Middle frontal gyrus (tissue), 1 donor: ENCODE data around the gene GPR87.

Experiments
- DNase-seq: peaks from one replicate; pipeline ENCODE4 v3.0.0-alpha.2; 2015; ENCODE audit warnings: low spot score; ENCODE audit errors: extremely low spot score

Gene GPR87

DNA sequence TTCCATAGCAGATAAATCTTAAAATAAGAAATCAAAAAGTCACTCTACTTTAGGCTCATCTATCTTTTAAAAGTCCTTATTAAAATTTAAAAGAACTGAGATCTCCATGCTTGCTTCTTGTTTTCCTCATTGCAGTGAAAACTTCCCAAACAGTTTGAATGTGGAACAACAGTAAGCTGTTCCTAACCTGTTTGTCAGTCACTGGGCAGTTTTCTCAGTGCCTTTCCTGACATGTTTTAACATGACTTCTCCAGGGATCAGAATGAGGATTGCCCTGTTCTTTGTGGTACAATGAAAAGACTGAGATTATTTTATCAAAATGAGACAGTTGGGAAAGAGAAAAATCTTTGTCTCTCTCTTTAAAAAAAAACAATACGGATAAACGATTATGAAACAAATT lies 774 bp downstream of the GPR87 start:
- DNase-seq: no peak

DNA sequence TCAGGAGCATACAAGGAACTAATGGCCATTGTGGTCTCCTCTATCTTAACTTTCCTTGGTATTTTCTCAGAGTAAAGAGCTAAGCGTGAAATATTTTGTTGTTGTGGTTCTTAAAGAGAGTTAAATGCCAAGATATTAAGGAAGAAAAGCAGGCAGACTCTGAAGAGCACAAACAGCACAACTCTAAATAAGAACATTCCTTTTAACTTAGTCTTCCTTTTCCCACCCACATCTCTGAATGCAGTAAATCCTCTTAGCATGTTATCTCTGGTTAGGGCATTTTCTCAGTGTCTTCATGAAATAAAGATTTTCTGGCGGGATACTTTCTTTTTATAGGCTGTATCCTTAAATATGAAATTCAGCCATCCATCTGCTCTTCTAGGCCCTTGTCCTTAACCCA lies 1.5 kb downstream of the GPR87 start:
- no peak for DNase-seq

DNA sequence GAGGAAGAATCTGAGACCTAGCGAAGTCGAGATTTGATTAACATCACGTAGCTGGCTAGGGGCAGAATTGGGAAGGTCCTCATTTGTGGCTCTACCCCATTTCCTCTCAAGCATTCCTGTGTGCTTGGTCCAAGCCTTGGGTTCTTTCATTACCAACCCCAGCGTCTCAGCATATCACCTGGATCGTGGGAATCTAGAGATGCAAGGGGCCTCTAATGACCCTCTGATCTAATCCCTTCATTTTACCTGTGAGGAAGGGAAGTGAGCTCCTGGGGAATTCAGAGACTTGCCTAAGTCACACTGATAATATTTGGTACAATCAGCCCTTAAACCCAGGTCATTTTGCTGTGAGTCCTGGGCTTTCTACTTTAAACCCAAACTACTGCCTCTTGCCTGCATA lies 2.0 kb downstream of the GPR87 start:
- no peak for DNase-seq

DNA sequence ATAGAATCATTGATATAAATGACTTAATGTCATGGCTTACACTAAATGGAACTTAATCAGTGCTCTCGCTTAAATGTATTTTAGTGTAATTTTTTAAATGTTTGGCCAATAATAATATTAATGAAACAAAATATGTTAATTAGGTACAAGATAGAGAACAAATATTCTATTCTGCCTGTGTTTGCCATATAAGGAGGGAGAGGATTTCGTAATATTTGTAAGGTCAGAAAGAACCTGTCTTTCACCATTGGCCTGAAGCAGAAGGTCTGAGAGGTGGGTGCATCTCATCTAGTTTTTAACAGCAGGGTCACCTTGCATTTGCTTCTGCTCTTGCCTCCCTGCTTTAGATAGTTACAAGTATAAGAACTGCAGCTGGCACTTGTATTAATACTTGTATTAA lies 2.5 kb downstream of the GPR87 start:
- no peak for DNase-seq

DNA sequence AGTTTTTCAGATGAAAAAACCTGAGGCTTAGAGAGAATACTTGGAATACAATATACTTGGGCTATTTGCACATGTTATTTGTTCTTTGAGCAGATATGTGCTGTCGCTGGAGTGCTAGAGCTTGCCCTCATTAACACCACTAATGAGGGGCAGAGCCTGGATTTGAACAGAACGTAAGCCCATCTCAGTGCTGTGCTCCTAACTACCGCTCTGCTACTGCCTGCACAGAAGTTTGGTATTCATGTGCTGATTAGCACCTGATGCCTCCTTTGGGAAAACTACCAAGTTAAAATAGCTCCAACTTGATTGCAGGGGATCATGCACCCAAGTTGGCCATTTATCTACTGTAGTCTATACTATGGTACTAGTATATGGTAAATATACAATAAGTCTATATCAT lies 3.6 kb downstream of the GPR87 start:
- DNase-seq: no peak

DNA sequence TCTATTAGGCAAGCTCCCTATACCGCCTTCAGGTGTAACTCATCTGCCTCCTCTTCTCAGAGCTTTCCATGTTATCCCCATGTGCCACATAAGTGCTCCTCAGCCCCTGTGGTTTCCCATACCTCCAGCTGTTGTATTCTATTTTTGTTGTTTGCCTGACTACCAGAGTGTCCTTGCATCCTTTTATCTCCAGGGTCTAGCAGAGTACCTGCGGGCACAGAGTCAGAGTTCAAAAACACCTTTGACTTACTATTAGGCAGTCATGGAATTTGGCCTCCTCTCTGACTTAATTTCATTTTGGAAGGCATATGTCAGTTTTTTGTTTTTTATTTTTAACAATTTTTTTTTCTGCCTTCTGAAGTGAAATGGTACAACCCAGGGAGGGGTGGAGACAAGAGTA lies 7.1 kb downstream of the GPR87 start:
- no peak for DNase-seq

DNA sequence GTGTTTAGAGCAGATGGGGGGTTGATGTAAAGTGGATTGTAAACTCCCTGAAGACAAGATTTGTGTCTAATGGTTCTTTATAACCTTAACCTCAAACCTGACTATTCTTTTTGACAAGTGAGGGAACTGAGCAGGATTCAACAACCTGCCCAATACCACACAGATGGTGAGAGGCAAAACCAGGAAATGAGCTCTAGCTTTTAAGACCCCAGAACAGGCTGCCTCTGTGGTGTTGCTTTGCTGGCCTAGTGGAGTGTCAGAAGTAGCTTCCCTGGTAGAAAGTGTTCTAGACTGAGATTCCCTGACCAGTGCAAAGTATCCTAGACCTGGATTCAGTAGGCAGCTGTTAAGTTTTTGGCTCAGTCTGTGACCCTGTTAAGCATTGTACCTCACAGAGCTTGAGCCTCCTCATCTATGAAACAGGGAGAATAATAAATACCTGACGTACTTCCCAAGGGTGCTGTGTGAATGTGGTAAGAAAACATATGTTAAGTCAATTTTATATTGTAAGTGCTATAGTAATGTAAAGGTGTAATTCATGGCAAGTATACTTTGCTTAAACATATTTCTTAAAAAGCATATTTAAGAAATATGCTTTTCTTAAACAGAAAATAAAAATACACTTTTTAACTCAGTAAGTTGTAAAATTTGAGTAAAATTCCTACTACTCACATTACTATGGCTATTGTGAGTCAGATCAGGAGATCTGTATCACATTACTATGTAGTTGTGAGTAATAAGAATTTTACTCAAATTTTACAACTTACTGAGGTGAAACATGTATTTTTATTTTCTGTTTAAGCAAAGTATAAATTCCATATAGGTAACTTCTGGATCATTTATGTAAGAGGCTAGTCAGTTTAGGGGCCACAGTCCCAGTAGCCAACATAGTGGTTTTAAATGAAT lies 8.8 kb downstream of the GPR87 start:
- DNase-seq: no peak

DNA sequence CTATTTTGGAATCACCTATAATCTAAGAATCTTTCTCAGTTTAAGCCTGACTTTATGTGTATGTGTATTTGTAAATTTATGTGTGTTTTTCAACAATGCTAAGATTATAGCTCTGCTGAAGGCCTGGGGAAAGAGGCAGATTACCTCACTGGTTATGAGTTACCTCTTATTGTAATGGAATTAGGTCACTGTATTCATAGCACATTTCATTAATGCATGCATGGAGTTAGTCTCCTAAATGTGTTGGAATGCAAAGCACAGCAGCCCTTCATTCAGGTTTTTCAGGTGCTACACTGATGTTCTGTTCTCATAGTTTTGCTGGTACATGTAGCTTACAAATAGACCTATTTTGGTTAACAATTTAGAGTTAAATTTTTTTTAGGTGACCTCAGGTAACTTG lies 9.5 kb downstream of the GPR87 start:
- DNase-seq: no peak

DNA sequence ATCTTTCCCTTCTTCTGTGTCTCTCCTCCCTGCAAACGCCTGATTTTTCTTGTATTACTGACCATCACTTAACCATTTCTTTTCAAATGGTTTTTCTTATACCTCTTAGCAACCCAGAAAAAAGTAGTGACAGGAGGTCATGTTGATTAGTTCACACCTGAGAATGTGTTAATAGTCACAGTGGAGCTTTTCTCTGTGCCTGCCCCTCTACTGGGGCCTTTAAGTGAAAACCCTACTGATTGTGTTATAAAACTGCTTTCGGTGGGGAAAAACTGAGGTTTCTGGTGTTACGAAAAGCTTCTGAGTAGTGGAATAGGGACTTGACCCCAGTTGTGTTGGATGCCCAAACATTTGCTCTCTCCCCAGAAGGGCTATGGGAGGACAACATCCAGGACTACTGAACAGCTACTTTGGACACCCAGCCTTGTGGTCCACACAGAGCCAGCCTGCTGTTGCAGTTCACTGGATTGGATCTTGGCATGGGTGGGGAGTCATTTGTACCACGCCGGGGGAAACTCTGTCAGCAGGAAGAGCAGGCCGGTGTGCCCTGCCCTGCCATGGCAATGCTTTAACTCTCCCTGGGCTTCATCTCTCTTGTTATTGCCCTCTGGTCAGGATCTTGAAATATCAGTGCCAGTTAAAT lies 10.3 kb downstream of the GPR87 start:
- no peak for DNase-seq

DNA sequence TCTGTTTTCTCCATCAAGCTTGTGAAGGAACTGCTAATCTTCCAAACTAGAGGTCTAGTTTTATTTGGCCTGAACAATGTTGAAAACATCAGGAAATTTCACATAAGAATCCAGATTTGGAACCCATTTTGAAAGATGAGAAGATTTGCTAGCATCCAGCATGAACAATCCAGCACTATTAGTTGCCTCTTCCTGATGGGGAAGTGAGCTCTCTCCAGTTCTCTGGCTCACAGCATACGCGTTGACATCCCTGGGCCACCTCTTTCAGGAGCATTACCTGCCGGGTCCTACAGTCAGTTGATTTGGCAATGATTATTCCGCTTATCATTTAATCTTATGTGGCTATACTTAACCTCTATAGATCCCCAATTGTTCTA lies 10.9 kb downstream of the GPR87 start:
- no peak for DNase-seq

DNA sequence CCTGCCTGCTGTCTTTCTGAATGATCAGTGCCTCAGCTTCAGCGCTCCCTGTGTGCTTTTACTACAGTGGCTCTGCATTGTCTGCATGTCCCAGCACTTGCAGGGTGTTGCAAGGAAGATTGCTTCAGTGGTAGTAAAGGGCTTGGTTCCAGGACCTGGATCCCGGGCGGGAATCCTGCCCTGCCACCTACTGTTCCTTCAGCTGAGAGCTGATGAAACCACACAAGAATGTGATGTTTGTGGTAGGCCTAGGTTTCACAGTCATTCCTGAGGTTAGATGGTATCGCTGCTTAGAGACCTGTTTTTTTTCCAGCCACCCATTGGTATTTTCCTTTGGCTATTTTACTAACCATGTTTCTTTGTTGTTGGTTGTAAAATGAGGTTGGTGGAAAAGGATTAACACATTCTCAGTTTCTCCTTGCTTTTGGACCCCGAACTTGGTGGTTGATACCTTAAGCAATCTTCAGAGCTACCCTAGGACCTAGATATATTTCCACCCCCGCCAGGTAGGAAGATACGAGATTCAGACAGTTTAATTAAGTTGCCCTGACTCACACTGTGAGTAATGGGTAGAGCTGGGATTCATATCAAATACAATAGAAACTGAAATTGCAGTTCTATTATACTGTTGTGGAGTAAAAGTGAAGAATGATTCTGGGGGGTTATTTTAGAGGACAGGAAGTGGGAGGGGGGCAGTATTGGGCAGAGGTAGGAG lies 11.4 kb downstream of the GPR87 start:
- no peak for DNase-seq

DNA sequence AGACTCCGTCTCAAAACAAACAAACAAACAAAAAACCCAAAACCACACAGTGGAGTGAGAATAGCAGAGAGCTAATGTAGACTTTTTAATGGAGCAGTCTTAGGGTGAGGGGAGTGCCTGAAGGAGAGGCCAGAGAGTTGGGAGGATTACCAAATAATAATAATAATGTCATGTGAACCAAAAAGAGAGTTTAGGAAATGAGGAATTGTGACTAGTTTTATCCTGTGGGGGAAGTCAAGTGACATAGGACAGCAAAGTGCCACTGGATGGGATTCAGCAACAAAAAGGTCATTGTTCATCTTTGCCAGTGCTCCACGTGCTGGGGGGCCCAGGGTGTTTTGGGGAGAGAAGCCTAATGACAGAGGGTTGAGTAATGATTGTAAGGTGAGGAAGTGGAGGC lies 12.9 kb downstream of the GPR87 start:
- DNase-seq: no peak

DNA sequence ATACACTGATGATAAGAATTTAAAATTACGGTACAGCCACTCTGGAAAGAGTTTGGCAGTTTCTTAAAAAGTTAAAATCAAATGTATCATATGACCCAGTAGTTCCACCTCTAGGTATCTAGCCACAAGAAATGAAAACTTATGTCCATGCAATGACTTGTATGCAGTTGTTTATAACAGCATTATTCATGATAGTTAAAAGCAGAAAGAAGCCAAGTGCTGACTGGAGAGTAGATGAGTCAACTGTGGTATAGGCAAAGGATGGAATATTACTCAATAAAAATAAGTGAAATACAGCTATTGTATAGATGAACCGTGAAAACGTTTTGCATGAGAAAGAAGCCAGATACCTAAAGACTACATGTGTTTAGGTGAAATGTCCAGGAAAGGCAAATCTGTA lies 14.8 kb downstream of the GPR87 start:
- no peak for DNase-seq

DNA sequence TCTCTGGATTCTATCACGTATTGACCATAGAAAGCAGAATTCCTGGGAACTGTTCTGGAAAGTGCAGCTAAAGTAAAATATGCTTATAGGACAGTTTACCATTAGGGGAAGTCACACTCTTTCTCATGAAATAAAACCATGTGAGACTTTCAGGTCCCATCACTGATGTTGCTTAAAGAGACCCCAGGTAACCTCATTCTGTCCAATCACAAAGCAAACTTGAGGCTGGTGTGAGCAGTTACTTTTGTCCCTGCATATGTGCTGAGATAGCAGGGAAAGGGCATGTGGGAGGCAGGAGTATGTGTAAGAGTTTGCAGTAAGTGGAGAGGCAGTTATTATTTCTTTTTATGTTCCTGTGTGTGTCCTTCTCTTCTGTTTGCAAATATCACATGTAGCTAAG lies 16.1 kb downstream of the GPR87 start:
- DNase-seq: no peak

DNA sequence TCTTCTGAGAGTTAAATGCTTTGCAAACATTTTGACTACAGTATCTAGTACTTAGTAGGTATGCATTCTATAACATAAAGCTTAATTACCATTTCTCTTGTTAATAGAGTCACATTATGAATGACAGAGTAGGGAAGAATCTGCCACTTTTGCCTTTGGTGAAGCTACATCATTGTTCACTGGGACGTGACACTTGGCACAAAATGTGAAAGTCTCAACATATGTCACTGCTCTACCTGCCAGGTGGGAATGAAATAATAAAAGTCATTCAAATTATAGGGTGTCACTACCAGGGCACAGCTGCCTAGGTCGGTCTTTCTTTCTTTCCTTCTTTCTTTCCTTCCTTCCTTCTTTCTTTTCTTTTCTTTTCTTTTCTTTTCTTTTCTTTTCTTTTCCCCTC lies 17.6 kb downstream of the GPR87 start:
- no peak for DNase-seq

DNA sequence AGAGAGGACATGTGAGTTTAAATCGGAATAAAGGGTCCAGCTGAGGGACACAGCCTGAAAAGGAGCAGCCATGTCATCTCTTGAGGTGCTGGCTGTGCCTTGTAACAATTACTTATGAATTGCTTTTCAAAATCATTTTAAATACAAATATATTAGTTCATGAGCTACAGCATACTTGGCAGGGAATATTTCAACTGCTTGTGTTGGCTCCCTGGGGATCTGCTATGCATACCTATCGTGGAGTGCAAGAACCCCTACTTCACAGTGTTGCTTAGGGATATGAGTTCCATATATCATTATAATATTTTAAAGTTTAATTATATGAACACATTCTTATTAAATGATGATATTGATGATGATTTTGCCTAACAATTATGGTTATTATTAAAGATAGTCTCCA lies 19.2 kb downstream of the GPR87 start:
- DNase-seq: no peak

DNA sequence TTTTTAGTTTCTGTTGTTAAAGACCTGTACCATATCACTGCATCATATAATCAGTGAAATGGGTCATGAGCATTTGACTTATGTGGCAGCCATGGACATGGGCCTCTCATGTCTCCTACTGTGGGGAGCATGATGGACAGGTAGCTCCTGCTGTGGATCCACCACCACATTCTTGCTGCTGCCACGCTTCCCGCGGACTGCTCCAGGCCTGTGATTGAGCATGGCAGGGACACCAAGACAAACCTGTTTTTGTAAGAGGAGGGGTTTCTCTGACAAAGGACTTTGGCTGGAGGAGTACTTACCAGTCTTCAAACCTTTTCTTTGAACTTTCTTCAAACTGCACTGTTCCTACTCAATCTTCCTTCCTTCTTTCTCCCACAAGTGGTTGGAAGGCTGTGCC lies 20.4 kb downstream of the GPR87 start:
- no peak for DNase-seq

DNA sequence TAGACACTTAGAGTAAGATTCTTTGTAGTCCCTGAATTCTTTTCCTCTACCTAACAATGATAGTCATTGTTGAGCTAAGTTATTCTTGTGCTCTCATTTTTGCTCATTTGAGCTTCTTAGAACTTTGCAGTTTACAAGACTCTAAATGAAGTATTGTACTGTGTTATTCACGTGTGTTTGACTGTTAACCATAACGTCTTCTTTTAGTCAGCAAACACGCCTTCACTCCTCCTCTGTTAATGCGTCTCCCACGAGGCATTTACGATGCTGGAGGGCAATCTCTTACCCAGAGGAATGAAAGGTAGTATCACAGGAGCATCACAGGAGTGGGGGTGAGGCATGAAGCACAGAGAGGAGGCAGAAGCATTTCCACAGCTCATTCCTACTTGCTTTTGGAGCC lies 23.5 kb downstream of the GPR87 start:
- no peak for DNase-seq

DNA sequence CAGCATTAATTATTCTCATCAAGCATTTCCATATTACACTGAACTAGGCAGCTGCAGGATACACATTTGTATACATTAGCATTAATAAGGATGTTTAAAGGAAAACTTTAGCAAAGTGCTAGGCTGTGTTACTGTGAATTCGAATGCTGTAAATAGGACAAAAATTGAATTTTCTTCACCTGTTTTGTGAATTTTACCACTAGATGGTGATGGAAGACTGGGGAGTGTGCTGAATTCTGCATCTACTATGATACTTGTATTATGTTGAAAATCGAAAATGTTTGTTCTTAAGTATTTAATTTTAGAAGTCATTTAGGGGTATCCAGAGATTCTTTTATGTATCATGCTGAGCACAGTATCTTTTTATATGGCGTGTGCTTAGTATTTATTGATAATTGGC lies 25.9 kb downstream of the GPR87 start:
- DNase-seq: no peak

DNA sequence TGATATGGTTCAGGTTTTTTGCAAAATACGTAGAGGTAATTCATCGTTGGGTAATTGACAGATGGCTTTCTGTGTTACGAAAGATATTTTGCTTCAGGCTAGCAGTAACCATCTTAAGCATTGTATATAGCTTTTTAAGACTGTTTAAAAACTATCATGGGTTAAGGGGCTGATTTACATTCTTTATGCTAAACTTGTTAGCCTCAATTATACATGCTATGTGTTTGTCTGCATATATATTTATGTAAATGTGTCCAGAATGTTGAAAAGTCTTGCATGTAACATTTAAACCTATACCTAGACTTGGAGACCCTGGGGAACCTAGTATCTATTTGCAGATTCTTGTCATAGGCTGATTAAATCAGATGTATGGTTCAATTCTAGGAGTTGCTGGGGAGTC lies 27.2 kb downstream of the GPR87 start:
- no peak for DNase-seq

DNA sequence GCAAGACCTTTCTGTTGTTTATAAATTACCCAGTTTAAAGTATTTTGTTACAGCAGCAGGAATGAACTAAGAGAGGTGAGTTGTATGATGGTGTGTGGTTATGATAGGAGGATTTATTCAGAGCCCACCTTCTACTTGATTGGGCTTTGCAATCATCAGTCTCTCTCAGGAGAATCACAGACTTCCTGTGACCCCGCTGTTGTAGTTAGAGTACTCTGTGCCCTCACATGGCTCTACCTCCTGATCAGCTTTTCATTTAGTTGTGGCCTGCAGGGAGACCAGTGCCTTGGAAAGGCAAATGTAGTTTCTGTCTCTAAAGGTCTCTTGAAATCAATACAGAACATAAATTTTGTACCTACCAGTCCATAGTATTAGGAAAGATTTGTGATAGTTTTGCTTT lies 30.7 kb downstream of the GPR87 start:
- DNase-seq: no peak

DNA sequence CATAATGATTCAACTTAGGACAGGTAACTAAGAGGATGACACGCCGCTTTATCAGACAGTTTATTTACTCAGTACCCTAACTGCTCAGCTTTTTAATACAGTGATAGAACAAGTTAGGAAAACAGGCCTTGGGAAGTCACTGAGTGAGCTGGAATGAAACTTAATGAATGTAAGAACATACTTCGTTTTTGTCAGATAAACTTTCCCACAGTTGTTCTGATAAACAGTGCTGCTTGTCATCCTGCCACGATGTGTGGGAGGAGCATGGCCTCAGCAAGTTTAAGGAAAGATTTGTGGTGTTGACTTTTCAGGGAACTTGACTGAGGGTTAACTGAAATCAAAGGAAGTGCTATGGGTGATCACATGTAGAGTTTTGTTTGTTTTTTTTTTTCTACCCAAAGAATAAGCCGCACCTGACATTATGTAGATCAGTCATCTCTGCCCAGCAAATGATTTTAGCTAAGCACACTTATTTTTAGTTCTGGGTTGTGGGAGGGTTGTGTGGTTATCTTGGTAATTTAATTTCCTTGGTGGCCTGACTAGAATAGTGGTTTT lies 32.6 kb downstream of the GPR87 start:
- DNase-seq: no peak
